Measurements from ENCODE around the gene VOPP1. TPM values are rescaled to one million over a fixed set of nuclear protein-coding genes. Genes with fewer than 3 reads are reported as not detected.

The VOPP1 gene
- total RNA-seq, 1 donor from 2014 or later, result 53.7 TPM

DNA sequence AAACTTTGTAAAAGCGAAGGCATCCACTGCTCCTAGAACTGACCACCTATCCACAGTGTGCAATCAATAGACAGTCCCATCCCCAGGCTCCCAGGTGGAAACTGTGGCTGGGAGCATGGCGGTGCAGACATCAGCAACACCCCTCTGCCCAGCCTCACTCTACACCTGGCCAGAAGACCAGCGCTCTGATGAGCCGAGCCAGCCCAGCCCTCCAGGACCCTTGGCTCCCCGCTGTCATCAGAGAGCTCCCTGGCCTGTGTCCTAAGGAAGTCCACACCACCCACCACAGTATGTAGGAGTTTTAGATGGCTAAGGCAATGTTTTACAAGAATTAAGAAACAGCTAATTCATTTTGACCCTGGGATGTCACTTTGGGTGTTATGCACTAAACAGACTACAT is 81.0 kb downstream of the VOPP1 start:
- TF ChIP-seq, protein P1, sequence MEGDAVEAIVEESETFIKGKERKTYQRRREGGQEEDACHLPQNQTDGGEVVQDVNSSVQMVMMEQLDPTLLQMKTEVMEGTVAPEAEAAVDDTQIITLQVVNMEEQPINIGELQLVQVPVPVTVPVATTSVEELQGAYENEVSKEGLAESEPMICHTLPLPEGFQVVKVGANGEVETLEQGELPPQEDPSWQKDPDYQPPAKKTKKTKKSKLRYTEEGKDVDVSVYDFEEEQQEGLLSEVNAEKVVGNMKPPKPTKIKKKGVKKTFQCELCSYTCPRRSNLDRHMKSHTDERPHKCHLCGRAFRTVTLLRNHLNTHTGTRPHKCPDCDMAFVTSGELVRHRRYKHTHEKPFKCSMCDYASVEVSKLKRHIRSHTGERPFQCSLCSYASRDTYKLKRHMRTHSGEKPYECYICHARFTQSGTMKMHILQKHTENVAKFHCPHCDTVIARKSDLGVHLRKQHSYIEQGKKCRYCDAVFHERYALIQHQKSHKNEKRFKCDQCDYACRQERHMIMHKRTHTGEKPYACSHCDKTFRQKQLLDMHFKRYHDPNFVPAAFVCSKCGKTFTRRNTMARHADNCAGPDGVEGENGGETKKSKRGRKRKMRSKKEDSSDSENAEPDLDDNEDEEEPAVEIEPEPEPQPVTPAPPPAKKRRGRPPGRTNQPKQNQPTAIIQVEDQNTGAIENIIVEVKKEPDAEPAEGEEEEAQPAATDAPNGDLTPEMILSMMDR (IDR thresholded peaks at IDR 0.05), result no peak
- Histone ChIP-seq H3K4me1 (no peaks in the 10 kb centered on the region), H3K27me3 (no peaks in the 10 kb centered on the region), H3K9me3 (no peaks in the 10 kb centered on the region), H3K36me3 (peaks cover 21% of the 10 kb centered on the region), H3K27ac (no peak overlapping the region), H3K4me3 (no peak overlapping the region)
- intact Hi-C loops (cut with DNase I), result no loop called here
- no peak for DNase-seq
- ATAC-seq, result no peak

DNA sequence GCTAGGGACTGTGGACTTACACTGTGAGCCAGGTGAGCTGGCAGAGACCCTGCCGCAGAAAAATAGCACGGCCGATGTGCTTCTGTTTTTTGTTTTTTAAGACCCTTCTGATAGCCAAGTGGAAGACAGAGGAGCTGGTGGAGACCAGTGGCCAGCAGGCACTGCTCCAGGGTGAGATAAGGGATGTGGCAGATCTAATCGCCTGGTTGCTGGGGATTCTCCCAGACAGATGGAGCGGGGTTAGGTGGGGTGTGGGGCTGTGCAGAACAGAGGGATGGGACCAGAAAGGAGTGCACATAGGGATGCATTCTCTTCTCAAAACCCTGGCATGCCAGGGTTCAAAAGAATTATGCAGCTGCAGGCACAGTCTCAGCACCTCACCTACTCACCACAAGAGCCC is 82.2 kb downstream of the VOPP1 start:
- H3K9me3 ChIP-seq, result no peaks in the 10 kb centered on the region
- intact Hi-C loops (cut with DNase I), result no loop called here
- H3K4me1 ChIP-seq, result no peaks in the 10 kb centered on the region
- DNase-seq, result no peak
- H3K4me3 ChIP-seq, result no peak overlapping the region
- no peaks in the 10 kb centered on the region for H3K27me3 ChIP-seq
- H3K27ac ChIP-seq, result no peak overlapping the region
- TF ChIP-seq, protein P1 (IDR thresholded peaks at IDR 0.05), result no peak
- ATAC-seq, result no peak
- H3K36me3 ChIP-seq, result peaks cover 16% of the 10 kb centered on the region

DNA sequence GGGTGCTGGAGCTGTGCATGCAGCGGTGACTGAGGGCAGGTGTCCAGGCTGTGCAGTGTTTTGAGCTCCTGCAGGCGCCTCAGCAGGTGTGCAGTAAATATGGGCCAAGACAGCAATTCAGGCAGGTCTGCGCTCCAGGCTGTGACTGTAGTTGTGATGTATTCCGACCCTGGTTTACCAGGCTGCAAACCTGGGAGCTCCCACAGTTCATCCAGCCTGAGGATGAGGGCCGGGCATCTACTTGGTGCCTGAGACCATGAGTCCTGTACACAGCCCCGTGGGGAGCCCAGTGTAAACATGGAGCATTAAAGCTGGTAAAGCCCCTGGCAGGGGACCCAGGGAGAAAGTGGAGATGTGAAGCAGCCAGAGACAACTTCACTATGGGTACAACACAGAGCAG is 82.8 kb downstream of the VOPP1 start:
- H3K27me3 ChIP-seq, result no peaks in the 10 kb centered on the region
- ATAC-seq, result no peak

DNA sequence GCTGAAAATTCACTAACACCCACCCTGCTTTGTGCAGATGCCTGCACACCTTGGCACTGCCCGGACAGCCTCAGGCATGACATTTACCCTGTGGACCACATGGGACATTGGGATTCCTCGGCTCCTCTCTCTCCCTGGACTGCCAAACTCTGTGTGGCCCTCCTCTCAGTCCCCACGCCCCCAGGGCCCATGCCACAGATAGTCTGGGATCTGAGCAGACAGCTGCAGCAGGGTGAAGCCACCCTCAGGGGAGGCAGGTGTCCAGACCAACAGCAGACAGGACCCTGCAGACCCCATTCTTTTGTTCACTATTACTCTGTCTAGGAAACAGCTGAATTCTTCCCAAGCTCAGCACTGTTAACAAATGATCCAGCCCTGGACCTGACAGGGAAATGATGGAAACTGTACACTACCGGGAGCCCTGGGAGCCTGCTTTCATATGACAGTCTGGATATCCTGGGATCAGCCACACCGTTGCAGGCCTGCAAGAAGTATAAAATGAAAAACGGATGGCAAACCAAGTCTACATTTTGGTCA is 83.4 kb downstream of the VOPP1 start:
- intact Hi-C loops (cut with DNase I), result no loop called here
- ATAC-seq (no peak), DNase-seq (no peak)
- TF ChIP-seq, protein P1 (IDR thresholded peaks at IDR 0.05), result no peak
- H3K27me3 ChIP-seq, result no peaks in the 10 kb centered on the region
- H3K4me1 ChIP-seq, result no peaks in the 10 kb centered on the region
- H3K27ac ChIP-seq, result no peak overlapping the region
- H3K4me3 ChIP-seq, result no peak overlapping the region
- no peaks in the 10 kb centered on the region for H3K9me3 ChIP-seq
- peaks cover 16% of the 10 kb centered on the region for H3K36me3 ChIP-seq

More for the DNA sequence above, 82.8 kb downstream of the VOPP1 start:
- intact Hi-C loops (cut with DNase I), result no loop called here
- Histone ChIP-seq H3K36me3 (peaks cover 16% of the 10 kb centered on the region), H3K9me3 (no peaks in the 10 kb centered on the region), H3K4me3 (no peak overlapping the region), H3K4me1 (no peaks in the 10 kb centered on the region), H3K27ac (no peak overlapping the region)
- no peak for DNase-seq
- TF ChIP-seq, protein P1 (IDR thresholded peaks at IDR 0.05), result no peak

DNA sequence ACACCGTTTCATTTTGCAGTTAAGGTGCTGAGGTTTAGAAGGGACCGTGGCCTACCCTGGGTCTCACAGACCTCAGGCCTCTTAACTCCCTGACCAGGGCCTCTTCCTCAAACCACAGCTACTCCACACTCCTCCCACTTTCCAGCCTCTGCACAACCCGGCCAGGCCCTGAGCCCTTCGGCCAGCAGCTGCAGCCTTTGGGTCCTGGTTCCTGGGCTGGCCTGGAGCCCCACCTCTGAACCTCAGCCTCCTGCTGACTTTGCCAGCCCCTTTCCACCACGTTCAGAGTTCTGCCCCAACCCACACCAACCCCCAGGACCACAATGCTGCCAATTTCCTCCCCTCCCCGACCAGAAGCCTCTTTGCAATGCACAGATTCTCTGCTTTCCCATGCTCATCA is 84.1 kb downstream of the VOPP1 start:
- ATAC-seq, result peak; percentile 36
- intact Hi-C loops (cut with DNase I), result no loop called here
- no peak overlapping the region for H3K4me3 ChIP-seq
- H3K27ac ChIP-seq, result no peak overlapping the region
- H3K36me3 ChIP-seq, result peaks cover 16% of the 10 kb centered on the region
- TF ChIP-seq, protein P1 (IDR thresholded peaks at IDR 0.05), result no peak
- no peaks in the 10 kb centered on the region for H3K9me3 ChIP-seq
- H3K27me3 ChIP-seq, result no peaks in the 10 kb centered on the region
- H3K4me1 ChIP-seq, result no peaks in the 10 kb centered on the region
- no peak for DNase-seq

DNA sequence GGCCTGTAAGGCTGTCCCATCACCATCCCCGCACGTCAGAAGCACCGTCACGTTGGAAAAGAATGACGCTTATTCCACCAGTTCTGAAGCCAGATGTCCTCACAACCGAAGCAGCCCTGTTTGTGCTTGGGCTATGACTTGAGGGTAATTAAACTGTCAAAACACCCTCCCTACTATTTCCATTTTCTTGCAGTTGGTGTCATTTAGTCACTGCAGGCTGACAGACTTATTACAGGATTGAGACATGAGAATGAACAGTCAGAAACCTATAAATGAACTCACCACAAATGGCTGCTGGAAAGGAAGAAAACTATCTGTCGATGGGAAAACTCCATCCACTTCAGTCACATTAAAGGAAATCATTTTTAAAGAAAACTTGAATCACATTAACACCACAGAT is 85.3 kb downstream of the VOPP1 start:
- intact Hi-C loops (cut with DNase I), result no loop called here
- ATAC-seq (no peak), DNase-seq (no peak)

More for the DNA sequence above, 85.3 kb downstream of the VOPP1 start:
- H3K4me1 ChIP-seq, result no peaks in the 10 kb centered on the region
- H3K27ac ChIP-seq, result no peak overlapping the region
- TF ChIP-seq, protein P1 (IDR thresholded peaks at IDR 0.05), result no peak
- H3K36me3 ChIP-seq, result peaks cover 16% of the 10 kb centered on the region
- no peaks in the 10 kb centered on the region for H3K27me3 ChIP-seq
- H3K4me3 ChIP-seq, result no peak overlapping the region
- H3K9me3 ChIP-seq, result no peaks in the 10 kb centered on the region
